Amniotic stem cell (primary cell): Measurements from ENCODE around the gene PDE6A.
"Not testable (repeated sequence)": the region's sequence is repeated elsewhere in the genome, so short reads cannot be mapped to it uniquely, and the experiment has no call there.

ENCODE experiments used
- DNase-seq: peaks from one replicate; lab custom pipeline; 2025; lab: John Stamatoyannopoulos, UW

Gene PDE6A

GRCh38 chr5:149894237-149894636 is 50.4 kb downstream of the PDE6A start:
- DNase-seq, result no peak

GRCh38 chr5:149893403-149893931 is 51.1 kb downstream of the PDE6A start:
- DNase-seq, result no peak

- no peak for DNase-seq
These were observed 52.0 kb downstream of the PDE6A start for GRCh38 chr5:149892594-149892993.

GRCh38 chr5:149888280-149888679 is 56.3 kb downstream of the PDE6A start:
- DNase-seq, result no peak

- DNase-seq, result no peak
These were observed 56.9 kb downstream of the PDE6A start for GRCh38 chr5:149887622-149888183.

GRCh38 chr5:149886692-149887470 is 57.7 kb downstream of the PDE6A start:
- DNase-seq, result no peak

- DNase-seq, result no peak
These were observed 58.5 kb downstream of the PDE6A start for GRCh38 chr5:149886060-149886459.

GRCh38 chr5:149885513-149885912 is 59.1 kb downstream of the PDE6A start:
- no peak for DNase-seq

GRCh38 chr5:149883550-149883949 is 61.0 kb downstream of the PDE6A start:
- no peak for DNase-seq

GRCh38 chr5:149882633-149883032 is 62.0 kb downstream of the PDE6A start:
- not testable (repeated sequence) for DNase-seq

GRCh38 chr5:149881874-149882273 is 62.7 kb downstream of the PDE6A start:
- DNase-seq, result no peak

- no peak for DNase-seq
These were observed 63.4 kb downstream of the PDE6A start for GRCh38 chr5:149881069-149881622.

- DNase-seq, result not testable (repeated sequence)
These were observed 65.0 kb downstream of the PDE6A start for GRCh38 chr5:149879593-149879992.

GRCh38 chr5:149878371-149878770 is 66.2 kb downstream of the PDE6A start:
- DNase-seq, result no peak

- no peak for DNase-seq
These were observed 70.7 kb downstream of the PDE6A start for GRCh38 chr5:149873896-149874295.

- DNase-seq, result no peak
These were observed 72.1 kb downstream of the PDE6A start for GRCh38 chr5:149872351-149873040.

- no peak for DNase-seq
These were observed 73.1 kb downstream of the PDE6A start for GRCh38 chr5:149871471-149871870.

- no peak for DNase-seq
These were observed 73.9 kb downstream of the PDE6A start for GRCh38 chr5:149870697-149871096.

GRCh38 chr5:149870232-149870631 is 74.4 kb downstream of the PDE6A start:
- DNase-seq, result no peak

- no peak for DNase-seq
These were observed 75.2 kb downstream of the PDE6A start for GRCh38 chr5:149869411-149869821.

GRCh38 chr5:149865746-149866145 is 78.8 kb downstream of the PDE6A start:
- no peak for DNase-seq

GRCh38 chr5:149863830-149864229 is 80.8 kb downstream of the PDE6A start:
- no peak for DNase-seq

- no peak for DNase-seq
These were observed 81.4 kb downstream of the PDE6A start for GRCh38 chr5:149863176-149863575.
